ENCODE data around the gene PPIL3. TPM values are rescaled to one million over a fixed set of nuclear protein-coding genes. Genes with fewer than 3 reads are reported as not detected.

PPIL3 gene
- total RNA-seq, 4 donors from 2014 or later = 12.6 to 32.5 (median 20.6) TPM

DNA sequence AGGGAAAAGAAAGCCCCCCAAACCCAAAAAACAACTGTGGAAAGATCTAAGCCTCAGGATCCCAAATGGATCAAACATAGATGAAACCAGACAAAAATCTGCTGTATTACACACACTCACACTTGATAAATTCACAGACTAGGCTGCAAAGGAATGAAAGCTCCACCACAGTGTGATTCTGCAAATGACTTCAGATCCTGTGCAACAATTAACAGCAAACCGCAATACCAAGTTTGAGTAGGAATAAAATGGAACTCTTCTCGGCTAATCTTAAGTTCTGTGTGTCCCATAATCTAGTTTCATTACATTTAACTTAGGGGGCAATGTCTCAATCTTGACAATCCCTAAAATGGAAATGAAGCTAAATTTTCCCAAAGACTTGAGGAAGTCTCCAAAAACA lies 36.3 kb downstream of the PPIL3 start:
- no peak for TF ChIP-seq POLR2A (IDR thresholded peaks at IDR 0.05)
- TF ChIP-seq, protein P1, sequence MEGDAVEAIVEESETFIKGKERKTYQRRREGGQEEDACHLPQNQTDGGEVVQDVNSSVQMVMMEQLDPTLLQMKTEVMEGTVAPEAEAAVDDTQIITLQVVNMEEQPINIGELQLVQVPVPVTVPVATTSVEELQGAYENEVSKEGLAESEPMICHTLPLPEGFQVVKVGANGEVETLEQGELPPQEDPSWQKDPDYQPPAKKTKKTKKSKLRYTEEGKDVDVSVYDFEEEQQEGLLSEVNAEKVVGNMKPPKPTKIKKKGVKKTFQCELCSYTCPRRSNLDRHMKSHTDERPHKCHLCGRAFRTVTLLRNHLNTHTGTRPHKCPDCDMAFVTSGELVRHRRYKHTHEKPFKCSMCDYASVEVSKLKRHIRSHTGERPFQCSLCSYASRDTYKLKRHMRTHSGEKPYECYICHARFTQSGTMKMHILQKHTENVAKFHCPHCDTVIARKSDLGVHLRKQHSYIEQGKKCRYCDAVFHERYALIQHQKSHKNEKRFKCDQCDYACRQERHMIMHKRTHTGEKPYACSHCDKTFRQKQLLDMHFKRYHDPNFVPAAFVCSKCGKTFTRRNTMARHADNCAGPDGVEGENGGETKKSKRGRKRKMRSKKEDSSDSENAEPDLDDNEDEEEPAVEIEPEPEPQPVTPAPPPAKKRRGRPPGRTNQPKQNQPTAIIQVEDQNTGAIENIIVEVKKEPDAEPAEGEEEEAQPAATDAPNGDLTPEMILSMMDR (IDR thresholded peaks at IDR 0.05) = no peak
- no peak overlapping the region for H3K4me3 ChIP-seq (ENCODE audit: low read depth, poor library complexity, severe bottlenecking)
- intact Hi-C loops (cut with DNase I; ENCODE audit: low total_unique reads) = no loop called here
- DNase-seq (ENCODE audit: low spot score in 2 of 2) = no peak
- WGBS, 2 donors = 95 to 97% methylated on average over 2 of the region's 2 CpGs

DNA sequence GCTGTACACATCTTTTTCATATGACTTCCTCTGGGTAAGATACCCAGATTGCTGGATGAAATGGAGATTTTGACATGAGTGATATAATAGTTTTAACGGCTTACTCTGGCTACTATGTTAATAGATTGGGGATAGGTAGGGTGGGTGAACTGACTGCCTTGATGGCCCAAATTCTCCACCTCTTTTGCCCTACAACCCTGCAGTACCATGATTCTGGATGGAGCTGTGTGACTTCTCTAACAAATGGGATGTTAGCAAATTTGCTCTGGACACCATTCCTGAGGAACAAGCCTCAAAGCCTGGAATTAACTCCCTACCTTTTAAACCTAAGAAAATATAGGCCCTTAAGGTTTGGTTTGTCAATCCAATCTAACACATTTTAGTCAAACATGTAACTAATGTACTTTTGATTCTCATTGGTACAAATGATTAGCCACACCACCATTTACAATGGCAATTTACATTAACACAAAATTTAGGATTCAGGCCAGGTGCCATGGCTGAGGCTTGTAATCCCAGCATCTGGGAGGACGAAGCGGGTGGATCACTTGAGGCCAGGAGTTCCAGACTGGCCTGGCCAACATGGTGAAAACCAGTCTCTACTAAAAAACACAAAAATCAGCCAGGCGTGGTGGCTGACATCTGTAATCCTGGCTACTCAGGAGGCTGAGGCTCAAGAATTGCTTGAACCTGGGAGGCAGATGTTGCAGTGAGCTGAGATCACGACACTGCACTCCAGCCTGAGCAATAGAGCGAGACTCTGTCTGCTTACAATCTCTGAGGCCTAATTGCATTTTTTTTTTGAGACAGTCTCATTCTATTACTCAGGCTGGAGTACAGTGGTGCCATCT lies 37.3 kb downstream of the PPIL3 start:
- intact Hi-C loops (cut with DNase I; ENCODE audit: low total_unique reads) = no loop called here
- no peak overlapping the region for H3K4me3 ChIP-seq (ENCODE audit: low read depth, poor library complexity, severe bottlenecking)
- no peak for DNase-seq (ENCODE audit: low spot score in 2 of 2)
- TF ChIP-seq, protein P1 (IDR thresholded peaks at IDR 0.05) = no peak
- no peak for TF ChIP-seq POLR2A (IDR thresholded peaks at IDR 0.05)
- 93 to 94% methylated on average over 6 of the region's 6 CpGs for WGBS, 2 donors

DNA sequence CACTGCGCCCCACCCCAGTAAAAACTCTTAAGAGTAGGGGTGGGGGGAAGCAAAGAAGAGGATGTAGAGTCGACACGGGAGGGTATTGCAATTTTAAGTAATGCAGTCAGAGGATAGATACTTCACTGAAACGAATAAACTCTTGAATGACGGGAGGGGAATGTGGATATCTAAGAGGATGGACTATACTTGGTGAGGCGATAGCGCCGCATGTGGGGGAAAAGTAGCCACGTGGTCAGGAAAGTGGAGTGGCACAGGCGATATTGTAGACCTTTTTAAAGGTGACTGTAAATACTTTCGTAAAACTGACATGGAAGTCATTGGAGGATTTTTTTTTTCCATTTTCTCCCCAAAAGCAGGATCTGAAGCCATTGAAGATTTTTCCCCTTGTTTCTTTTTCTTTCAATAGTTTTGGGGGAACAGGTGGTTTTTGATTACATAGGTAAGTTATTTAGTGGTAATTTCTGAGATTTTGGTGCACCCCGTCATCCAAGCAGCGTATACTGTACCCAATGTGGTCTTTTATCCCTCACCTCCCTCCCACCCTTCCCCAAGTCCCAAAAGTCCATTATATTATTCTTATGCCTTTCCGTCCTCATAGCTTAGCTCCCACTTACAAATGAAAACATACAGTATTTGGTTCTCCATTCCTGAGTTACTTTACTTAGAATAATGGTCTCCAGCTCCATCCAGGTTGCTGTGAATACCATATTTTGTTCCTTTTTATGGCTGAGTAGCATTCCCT lies 38.2 kb downstream of the PPIL3 start:
- no peak overlapping the region for H3K4me3 ChIP-seq (ENCODE audit: low read depth, poor library complexity, severe bottlenecking)
- no peak for DNase-seq (ENCODE audit: low spot score in 2 of 2)
- WGBS, 2 donors = 89 to 90% methylated on average over 14 of the region's 14 CpGs
- intact Hi-C loops (cut with DNase I; ENCODE audit: low total_unique reads) = no loop called here
- no peak for TF ChIP-seq POLR2A (IDR thresholded peaks at IDR 0.05)
- TF ChIP-seq, protein P1 (IDR thresholded peaks at IDR 0.05) = no peak

DNA sequence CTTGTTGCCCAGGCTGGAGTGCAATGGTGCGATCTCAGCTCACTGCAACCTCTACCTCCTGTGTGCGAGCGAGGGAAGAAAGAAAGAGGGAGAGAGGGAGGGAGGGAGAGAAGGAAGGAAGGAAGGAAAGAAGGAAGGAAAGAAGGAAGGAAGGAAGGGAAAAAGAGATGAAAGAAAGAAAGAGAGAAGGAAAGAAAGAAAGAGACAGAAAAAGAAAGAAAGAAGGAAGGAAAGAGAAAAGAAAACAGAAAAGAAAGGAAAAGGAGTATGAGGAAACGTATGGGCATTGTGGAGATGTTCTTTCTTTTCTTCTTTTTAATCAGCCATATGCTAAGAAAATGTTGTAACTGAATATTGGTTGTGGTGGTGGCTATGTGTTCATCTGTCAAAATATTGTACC lies 40.9 kb downstream of the PPIL3 start:
- WGBS, 2 donors = 93 to 95% methylated on average over 4 of the region's 4 CpGs
- no peak for TF ChIP-seq POLR2A (IDR thresholded peaks at IDR 0.05)
- TF ChIP-seq, protein P1 (IDR thresholded peaks at IDR 0.05) = no peak
- DNase-seq (ENCODE audit: low spot score in 2 of 2) = no peak
- intact Hi-C loops (cut with DNase I; ENCODE audit: low total_unique reads) = no loop called here
- no peak overlapping the region for H3K4me3 ChIP-seq (ENCODE audit: low read depth, poor library complexity, severe bottlenecking)

DNA sequence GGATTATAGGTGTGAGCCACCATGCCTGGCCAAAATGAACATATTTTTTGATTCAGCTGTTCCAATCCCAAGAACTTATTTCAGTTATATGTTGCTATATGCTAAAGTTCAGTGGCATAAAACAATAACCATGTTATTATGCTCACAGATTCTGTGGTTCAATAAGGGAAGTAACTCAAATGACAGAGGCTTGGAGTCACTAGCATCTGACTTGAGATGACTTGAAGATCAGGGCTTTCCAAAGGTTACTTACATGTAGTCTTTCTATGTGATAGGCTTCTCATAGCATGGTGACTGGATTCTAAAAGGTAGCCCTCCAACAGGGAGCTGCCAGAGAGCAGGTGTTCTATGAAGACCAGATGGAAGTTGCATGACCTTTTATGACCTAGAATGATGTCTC lies 41.6 kb downstream of the PPIL3 start:
- TF ChIP-seq, protein P1 (IDR thresholded peaks at IDR 0.05) = no peak
- no peak for TF ChIP-seq POLR2A (IDR thresholded peaks at IDR 0.05)
- intact Hi-C loops (cut with DNase I; ENCODE audit: low total_unique reads) = no loop called here
- no peak for DNase-seq (ENCODE audit: low spot score in 2 of 2)
- H3K4me3 ChIP-seq (ENCODE audit: low read depth, poor library complexity, severe bottlenecking) = no peak overlapping the region

Data from lower leg skin (tissue), 4 donors.